HG02852 (cell line): ENCODE measurements around the gene TLR2.

Experiments
- ATAC-seq: cut with Tn5 transposase; IDR thresholded peaks from one replicate; pipeline ENCODE4 v1.9.1; 2021; ENCODE audit warnings: mild to moderate bottlenecking, moderate library complexity; ENCODE audit not compliant: unreplicated experiment

The TLR2 gene, protein sequence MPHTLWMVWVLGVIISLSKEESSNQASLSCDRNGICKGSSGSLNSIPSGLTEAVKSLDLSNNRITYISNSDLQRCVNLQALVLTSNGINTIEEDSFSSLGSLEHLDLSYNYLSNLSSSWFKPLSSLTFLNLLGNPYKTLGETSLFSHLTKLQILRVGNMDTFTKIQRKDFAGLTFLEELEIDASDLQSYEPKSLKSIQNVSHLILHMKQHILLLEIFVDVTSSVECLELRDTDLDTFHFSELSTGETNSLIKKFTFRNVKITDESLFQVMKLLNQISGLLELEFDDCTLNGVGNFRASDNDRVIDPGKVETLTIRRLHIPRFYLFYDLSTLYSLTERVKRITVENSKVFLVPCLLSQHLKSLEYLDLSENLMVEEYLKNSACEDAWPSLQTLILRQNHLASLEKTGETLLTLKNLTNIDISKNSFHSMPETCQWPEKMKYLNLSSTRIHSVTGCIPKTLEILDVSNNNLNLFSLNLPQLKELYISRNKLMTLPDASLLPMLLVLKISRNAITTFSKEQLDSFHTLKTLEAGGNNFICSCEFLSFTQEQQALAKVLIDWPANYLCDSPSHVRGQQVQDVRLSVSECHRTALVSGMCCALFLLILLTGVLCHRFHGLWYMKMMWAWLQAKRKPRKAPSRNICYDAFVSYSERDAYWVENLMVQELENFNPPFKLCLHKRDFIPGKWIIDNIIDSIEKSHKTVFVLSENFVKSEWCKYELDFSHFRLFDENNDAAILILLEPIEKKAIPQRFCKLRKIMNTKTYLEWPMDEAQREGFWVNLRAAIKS

DNA sequence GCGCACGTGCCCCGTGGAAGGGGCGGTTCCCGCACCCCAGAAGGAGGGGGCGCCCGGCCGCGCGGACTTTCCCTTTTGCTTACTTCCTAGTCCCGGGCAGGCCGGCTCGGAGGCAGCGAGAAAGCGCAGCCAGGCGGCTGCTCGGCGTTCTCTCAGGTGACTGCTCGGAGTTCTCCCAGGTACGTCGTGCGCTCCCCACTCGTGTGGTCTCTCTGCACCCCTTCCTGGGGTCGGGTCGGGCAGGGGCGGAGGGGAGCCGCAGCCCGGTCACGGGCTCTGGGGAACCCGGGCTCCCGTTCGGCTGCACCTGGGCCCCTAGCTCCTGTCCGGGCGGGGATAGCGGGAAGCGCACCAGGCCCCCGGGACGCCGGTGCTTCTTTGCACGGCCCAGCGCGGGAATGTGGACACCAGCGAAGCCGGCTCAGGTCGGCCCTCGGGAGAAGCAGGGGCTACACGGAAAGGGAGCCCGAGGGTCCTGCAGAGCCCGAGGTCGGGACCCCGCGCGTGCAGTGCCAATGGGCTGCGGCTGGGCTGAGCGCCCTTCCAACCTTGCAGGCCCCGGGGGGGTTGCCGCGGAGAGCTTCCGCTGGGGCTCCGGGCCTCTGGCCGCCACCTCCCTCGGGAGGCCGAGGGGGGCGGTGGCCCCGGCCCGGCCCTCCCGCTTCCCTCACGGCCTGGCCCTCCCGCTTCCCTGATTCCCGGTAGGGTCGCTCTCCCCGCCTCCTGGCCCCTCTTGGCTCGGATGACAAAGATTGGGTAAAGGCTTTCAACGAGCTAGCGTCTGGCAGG is at the start of gene TLR2:
Gene TLR2, plus strand, starts transcription at position 99 of the 789 bp plus-strand sequence. CDS start 18,628 bp downstream, outside the sequence.
- peak; percentile 93 for ATAC-seq

DNA sequence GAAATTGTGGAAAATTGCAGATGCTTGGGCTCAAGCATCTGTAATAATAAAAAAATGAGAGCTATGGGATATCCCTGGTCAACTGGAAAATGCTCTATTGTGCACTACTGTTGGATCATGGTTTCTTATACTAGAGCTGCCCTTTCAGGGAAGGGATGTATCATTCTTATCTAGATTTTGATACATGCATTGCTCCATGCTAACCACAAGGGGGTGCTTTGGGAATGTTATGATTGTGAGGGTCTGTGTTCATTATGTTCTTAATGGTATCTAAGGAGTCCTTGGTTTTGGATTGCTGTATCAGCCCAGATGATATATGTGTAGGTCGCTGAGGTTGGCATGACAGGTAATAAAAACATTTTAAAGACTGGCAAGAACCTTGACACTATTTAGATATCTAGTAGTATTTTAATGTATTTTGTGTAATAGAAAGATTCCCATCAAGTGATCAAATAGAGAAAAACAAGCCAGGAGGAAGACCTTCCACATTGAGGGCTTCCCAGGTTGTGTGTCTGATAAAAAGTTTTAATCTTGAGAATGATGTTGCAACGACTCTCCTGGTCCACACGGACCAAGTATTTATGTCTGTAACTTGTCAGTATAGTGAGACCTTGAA is 49.2 kb upstream of the TLR2 start:
- ATAC-seq, result no peak

DNA sequence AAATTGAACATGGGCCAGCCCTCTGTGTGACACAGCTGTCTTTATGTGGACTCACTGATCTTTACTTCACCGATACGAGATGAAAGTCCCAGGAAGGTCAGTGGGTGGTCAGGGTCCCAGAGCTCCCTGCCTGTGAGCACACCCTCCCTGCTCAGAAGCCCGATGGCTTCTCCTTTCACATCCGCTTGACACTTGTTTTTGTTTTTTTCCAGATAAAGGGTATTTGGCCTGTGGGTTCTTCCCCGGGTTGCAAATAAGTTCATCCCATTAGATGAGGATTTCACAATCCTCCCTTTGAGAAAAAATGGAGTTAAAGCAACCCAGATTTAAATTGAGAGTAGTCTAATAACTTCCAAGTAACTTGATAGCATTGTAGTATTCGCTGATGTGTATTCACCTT is 48.2 kb upstream of the TLR2 start:
- ATAC-seq, result no peak

DNA sequence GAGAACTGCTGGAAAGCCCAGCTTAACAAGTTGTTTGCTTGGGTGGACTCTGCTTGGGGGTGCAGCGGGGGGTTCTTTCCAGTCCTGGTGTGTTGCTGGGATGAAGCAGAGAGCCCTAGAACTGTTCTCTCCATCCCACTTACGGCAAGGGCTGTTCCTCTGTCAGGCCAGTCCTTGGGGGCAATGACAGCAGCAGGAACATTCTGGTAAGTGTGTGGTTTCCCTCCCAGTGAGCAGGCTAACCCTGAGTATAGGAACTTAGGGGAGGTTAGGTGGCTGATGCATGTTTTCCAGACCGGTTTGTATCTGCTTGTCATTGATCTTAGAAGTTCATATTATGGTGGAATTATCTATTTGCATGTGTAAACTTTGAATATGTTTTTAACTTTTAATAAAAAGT is 46.9 kb upstream of the TLR2 start:
- ATAC-seq, result no peak

DNA sequence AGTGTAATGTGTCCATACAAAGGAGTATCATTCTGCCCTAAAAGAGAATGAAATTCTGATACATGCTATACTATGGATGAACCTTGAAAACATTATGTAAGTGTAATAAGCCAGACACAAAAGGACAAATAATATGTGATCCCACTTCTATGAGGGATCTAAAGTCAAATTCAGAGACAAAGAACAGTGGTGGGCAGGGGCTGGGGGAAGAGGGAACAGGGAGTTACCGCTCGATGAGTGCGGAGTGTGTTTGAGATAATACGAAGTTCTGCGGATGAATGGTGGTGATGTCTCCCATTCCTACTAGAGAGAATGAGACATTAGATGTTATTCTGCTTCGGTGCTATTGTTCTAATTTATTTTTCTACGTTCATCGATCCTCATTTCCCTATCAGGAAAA is 46.1 kb upstream of the TLR2 start:
- ATAC-seq, result no peak

DNA sequence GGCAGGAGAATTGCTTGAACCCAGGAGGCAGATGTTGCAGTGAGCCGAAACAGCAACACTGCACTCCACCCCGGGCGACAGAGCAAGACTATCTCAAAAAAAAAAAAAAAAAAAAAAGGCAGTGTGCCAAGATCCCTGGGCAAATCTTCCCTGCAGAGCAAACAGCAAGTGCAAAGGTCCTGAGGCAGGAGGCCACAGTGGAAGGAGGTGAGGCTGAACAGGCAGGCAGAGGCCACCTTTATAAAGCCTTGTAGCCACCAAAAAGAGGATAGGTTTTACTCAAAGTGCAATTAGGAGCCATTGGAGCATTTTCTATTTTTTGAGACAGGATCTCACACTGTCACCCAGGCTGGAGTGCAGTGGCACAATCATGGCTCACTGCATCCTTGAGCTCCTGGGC is 45.1 kb upstream of the TLR2 start:
- ATAC-seq, result no peak

DNA sequence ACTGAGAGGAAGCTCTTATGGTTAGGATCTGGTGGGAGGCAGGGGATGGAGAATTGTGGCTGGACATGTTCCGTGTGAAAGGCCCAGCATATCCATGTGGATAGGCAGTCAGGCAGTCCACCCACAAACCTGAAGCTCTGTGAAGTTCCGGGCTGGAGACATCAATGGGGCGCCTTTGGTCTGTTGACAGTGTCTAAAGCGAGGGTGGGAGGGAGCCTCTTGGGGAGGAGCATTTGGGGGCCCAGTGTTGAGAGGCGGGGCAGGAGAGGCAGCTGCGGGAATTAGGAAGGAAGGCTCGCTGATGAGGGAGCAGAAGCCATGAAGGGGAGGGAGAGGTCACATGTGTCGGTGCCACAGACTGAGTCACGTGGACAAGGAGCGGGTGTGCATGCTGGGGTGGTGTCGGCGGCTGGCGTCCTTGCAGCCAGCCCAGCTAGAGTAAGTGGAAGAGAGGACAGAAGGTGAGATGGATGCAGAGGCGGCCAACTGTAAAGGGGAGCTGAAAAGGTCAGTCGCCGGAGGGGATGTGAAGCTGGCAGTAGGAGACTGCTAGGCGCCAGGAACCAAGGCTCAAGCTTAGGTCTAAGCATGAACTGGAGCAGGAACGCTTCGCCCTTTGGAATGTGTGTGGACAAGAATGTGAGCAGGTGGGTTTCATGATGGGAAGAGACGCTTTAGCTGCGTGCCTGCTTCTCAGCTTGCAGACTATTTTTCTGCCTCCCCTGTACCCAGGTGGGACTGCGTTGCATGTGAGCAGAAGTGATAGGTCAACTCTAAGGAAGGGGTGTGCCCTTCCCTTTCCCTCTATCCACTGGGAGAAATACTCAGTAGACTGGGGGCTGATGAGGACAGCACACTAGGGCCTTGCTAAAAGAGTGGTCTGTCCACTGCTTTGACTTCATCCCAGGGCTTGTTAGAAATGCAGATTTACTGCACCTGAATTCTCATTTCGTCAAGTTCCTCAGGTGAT is 44.0 kb upstream of the TLR2 start:
- no peak for ATAC-seq

DNA sequence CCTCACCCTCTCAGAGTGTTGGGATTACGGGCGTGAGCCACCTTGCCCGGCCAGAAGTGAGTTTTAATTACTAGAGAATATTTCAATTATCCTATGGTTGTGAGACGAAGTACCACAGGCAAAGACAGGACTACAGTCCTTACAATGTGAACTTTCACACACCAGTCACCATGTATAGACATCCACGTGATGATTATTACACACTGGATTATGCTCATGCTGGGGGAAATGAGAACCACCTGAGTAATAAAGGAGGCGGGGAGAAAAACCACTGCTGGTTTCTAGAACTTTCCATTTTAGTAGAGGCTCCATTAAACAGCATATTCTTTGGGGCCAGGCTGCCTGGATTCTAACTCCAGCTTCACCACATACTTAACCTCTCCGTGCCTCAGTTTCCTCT is 42.5 kb upstream of the TLR2 start:
- ATAC-seq, result no peak

DNA sequence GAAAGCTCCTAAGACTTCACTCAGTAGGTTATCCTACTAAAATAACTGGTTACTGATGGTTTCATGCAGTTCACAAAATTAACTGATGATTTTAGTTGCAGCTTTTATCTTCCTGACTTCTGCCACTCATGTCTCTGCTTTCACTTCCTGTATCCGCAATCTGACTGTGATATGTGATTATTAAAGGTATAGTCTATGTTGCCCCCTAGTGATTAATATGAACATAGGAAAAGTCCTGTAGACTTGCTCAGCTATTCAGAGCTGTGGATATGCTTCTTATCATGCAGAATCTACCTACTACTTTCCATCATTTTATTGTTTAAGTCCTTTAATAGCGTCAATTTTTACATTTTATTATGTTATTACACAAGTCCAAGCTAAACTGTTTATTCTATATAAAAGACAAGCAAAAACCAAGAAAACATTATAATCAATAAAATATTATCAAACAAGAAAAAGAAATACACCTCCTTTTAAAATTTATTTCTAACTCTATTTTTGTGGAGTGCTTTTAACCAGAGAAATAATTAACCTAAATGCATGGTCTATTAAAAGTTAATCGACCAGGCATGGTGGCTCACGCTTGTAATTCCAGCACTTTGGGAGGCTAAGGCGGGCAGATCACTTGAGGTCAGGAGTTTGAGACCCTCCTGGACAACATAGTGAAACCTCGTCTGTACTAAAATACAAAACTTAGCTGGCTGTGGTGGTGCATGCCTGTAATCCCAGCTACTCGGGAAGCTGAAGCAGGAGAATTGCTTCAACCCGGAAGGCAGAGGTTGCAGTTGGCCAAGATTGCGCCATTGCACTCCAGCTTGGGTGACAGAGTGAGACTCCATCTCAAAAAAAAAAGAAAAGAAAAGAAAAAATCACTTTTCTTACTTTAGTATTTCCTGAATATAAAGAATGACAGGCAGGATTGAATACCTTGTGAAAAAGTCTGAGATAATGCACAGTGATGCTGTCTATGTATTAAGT is 40.4 kb upstream of the TLR2 start:
- ATAC-seq, result peak; percentile 79

DNA sequence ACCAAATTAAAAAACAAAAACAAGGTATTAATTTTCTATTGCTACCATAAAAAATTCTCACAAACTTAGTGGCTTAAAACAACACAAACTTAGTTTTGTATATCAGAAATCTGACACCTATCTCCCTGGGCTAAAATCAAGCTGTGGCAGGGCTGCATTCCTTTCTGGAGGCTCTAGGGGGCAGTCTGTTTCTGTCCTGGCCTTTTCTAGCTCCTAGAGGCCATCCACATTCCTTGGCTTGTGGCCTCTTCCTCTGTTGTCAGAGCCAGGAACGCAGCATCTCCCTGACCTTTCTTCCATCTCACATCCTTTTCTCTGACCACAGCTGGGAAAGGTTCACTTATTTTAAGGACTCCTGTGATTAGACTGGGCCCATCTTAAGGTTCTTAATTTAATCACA is 38.9 kb upstream of the TLR2 start:
- ATAC-seq, result no peak

DNA sequence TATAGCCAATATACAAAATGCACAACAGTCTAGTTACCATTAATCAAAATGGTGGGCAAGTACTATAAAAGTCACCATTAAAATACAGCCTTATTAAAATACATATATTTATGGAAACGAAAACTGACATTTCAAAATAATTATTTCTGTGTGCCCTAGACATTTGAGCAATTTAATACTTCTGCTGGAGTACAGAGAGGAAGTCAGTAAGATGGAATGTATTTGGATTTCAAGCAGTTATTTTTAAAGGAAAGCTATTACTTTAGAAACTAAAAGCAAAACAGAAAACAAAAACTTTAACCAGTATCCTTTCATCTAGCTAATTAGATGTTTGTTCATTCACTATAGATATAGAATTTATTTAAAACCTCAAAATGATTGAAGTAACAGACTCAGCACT is 37.8 kb upstream of the TLR2 start:
- no peak for ATAC-seq

DNA sequence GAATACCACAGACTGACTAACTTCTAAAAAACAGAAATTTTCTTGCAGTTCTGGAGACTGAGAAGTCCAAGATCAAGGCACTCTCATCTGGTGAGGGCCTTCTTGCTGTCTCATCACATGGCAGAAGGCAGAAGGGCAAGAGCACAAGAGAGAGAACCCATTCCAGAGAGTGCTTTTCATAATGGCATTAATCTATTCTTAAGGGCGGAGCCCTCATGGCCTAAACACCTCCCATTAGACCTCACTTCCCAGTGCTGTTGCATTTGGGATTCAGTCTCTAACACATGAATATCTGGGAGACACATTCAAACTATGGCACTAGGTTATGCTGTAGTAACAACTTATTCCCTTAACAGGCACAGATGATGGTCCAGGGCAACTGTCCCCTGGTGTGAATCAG is 37.1 kb upstream of the TLR2 start:
- ATAC-seq, result no peak

DNA sequence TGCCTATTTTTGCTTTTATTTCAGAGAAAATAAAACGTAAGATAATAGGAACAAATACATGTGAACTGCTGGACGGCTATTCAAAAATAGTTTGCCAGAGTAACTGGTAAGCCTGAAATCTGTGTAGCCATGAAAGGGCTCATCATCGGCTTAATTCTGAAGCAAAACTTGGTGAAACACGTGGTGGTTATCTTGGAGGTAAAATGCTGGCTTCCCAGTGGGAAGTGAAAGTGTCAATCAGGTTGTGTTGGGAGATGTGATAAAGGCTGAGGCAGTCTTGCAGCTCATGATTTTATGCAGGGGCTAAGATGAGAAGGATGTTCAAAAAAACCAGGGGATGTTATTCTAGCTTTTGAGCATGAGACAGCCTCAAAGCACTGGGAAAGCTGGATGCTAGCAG is 36.1 kb upstream of the TLR2 start:
- ATAC-seq, result no peak

DNA sequence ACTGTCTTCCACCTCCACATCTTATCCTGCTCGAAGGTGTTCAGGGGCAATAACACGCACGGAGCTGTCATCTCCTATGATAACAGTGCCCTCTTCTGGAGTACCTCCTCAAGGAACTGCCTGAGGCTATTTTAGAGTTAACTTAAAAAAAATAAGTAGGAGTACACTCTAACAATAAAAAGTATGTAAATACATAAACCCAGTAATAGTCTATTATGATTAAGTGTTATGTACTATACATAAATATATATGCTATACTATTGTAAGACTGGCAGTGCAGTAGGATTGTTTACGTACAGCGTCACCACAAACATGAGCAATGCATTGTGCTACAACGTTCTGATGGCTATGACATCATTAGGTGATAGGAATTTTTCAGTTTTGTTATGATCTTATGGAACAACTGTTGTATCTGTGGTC is 34.5 kb upstream of the TLR2 start:
- ATAC-seq, result no peak

DNA sequence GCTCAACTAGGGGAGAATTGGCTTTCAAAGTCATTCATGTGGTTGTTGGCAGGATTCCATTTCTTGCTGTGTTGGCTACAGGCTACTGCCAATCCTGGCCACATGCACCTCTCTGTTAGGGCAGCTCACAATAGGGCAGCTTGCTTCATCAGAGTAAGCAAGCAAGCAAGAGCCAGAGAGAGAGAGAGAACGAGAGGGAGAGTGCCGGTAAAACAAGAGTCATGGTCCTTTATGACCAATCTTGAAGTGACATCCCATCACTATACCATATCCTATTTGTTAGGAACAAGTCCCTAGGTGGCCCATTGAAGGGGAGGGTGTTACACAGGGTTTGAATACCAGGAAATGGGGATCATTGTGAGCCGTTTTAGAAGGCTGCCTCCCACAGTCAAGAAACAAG is 33.0 kb upstream of the TLR2 start:
- ATAC-seq, result no peak

DNA sequence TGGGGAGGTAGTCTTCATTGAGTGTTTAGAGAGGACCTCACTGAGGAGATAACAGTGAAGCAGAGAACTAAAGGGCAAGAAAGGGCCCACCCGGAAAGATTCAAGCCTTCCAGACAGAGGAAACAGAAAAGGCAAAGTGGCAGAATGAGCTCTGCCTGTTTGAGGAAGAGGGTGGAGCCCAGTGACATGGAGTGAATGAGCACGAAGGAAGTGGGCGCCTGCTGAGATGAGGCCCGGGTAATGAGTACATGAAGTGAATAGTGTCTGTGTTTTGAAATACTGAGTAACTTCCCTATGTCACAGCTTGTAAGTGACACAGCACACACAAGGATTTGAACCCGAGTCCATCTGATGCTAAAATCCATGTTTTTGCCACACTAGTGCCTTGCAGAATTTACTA is 32.5 kb upstream of the TLR2 start:
- no peak for ATAC-seq

DNA sequence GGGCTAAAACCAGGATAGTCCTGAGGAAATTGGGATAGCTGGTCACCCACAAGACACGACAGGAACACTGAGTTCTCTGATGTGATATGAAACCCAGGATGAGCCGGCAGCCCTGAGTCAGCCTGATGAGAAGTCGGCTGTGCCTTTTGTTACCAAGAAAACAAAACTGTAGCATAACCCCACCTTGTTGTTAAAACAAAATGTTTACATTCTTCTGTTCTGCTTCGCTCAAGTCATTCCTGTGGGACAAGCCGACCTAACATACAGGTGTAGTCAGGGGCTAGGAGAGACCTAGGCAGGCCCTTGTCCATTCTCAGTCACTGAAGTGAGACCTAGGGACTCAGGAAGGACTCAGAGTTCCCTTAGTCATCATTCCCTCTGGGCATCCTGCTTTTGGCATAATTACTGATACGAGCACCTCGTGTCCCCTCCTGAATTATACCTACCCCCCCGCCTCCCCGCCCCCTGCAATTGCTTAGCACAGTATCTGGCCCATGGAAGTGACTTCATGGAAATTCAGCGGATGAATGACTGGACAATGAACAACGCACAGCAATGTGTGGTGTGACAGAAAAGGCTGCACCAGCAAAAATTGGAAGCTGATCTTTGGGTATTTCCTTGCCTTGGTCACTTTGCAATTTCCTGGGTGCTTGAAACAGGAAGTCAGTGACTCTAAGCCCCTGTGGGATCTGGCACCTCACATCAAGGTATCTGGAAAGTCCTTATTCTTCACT is 31.9 kb upstream of the TLR2 start:
- ATAC-seq, result no peak

DNA sequence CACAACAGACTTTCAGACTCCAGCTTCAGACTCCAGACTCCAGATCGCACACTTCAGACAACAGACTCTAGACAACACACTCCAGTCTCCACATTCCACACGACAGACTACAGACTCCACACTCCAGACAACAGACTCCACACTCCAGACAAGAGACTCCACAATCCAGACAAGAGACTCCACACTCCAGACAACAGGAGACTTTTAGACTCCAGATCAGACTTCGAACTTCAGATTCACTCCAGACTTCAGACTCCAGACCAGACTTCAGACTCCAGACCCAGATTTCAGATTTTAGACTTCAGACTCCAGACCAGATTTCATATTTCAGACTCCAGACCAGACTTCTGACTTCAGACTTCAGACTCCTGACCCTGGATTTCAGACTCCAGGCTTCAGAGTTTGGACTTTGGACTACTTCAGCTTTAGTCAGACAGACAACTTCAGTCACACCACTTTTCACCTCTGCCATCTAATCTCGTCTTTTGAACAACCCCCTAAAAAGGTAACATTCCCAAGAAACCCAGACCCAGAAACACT is 29.0 kb upstream of the TLR2 start:
- ATAC-seq, result no peak
